Measurements from ENCODE around the gene HGFAC.

HGFAC gene

GRCh38 chr4:3443750-3444309, 2.1 kb downstream of the HGFAC start:
- no peak overlapping the region for H3K4me3 ChIP-seq (ENCODE audit: low read length in 2 of 2)
- no peak overlapping the region for H3K9ac ChIP-seq (ENCODE audit: low read length in 2 of 2)
- H3K4me1 ChIP-seq (ENCODE audit: control insufficient read depth, insufficient read depth, low read length), result peaks cover 2% of the 10 kb centered on the region

GRCh38 chr4:3444351-3445110, 2.8 kb downstream of the HGFAC start:
- no peaks in the 10 kb centered on the region for H3K27me3 ChIP-seq (ENCODE audit: control insufficient read depth in 1 of 2, insufficient read depth in 2 of 2, low read length in 2 of 2)
- H3K4me1 ChIP-seq (ENCODE audit: control insufficient read depth, insufficient read depth, low read length), result peaks cover 2% of the 10 kb centered on the region
- H3K4me3 ChIP-seq (ENCODE audit: low read length in 2 of 2), result no peak overlapping the region
- H3K36me3 ChIP-seq (ENCODE audit: control insufficient read depth in 2 of 2, insufficient read depth in 2 of 2, low read length in 2 of 2), result no peaks in the 10 kb centered on the region
- no peaks in the 10 kb centered on the region for H3K9me3 ChIP-seq (ENCODE audit: control insufficient read depth in 2 of 2, low read length in 2 of 2)
- no peak overlapping the region for H3K27ac ChIP-seq (ENCODE audit: low read length)
- no peak overlapping the region for H3K9ac ChIP-seq (ENCODE audit: low read length in 2 of 2)

More at GRCh38 chr4:3443750-3444309, 2.1 kb downstream of the HGFAC start:
- Histone ChIP-seq H3K9me3 (ENCODE audit: control insufficient read depth in 2 of 2, low read length in 2 of 2) (no peaks in the 10 kb centered on the region), H3K27ac (ENCODE audit: low read length) (no peak overlapping the region), H3K27me3 (ENCODE audit: control insufficient read depth in 1 of 2, insufficient read depth in 2 of 2, low read length in 2 of 2) (no peaks in the 10 kb centered on the region), H3K36me3 (ENCODE audit: control insufficient read depth in 2 of 2, insufficient read depth in 2 of 2, low read length in 2 of 2) (no peaks in the 10 kb centered on the region)

- peaks cover 2% of the 10 kb centered on the region for H3K4me1 ChIP-seq (ENCODE audit: control insufficient read depth, insufficient read depth, low read length)
- no peak overlapping the region for H3K9ac ChIP-seq (ENCODE audit: low read length in 2 of 2)
- H3K9me3 ChIP-seq (ENCODE audit: control insufficient read depth in 2 of 2, low read length in 2 of 2), result no peaks in the 10 kb centered on the region
- no peaks in the 10 kb centered on the region for H3K27me3 ChIP-seq (ENCODE audit: control insufficient read depth in 1 of 2, insufficient read depth in 2 of 2, low read length in 2 of 2)
- H3K27ac ChIP-seq (ENCODE audit: low read length), result no peak overlapping the region
- H3K4me3 ChIP-seq (ENCODE audit: low read length in 2 of 2), result no peak overlapping the region
- H3K36me3 ChIP-seq (ENCODE audit: control insufficient read depth in 2 of 2, insufficient read depth in 2 of 2, low read length in 2 of 2), result no peaks in the 10 kb centered on the region
Measured at GRCh38 chr4:3445111-3445820, 3.5 kb downstream of the HGFAC start.

GRCh38 chr4:3445829-3446545, 4.2 kb downstream of the HGFAC start:
- no peaks in the 10 kb centered on the region for H3K27me3 ChIP-seq (ENCODE audit: control insufficient read depth in 1 of 2, insufficient read depth in 2 of 2, low read length in 2 of 2)
- no peak overlapping the region for H3K27ac ChIP-seq (ENCODE audit: low read length)
- no peaks in the 10 kb centered on the region for H3K9me3 ChIP-seq (ENCODE audit: control insufficient read depth in 2 of 2, low read length in 2 of 2)
- H3K9ac ChIP-seq (ENCODE audit: low read length in 2 of 2), result no peak overlapping the region
- H3K4me3 ChIP-seq (ENCODE audit: low read length in 2 of 2), result no peak overlapping the region
- peaks cover 2% of the 10 kb centered on the region for H3K4me1 ChIP-seq (ENCODE audit: control insufficient read depth, insufficient read depth, low read length)
- no peaks in the 10 kb centered on the region for H3K36me3 ChIP-seq (ENCODE audit: control insufficient read depth in 2 of 2, insufficient read depth in 2 of 2, low read length in 2 of 2)

GRCh38 chr4:3446631-3447320, 5.0 kb downstream of the HGFAC start:
- no peaks in the 10 kb centered on the region for H3K36me3 ChIP-seq (ENCODE audit: control insufficient read depth in 2 of 2, insufficient read depth in 2 of 2, low read length in 2 of 2)
- no peaks in the 10 kb centered on the region for H3K27me3 ChIP-seq (ENCODE audit: control insufficient read depth in 1 of 2, insufficient read depth in 2 of 2, low read length in 2 of 2)
- H3K4me1 ChIP-seq (ENCODE audit: control insufficient read depth, insufficient read depth, low read length), result peaks cover 7% of the 10 kb centered on the region
- no peak overlapping the region for H3K4me3 ChIP-seq (ENCODE audit: low read length in 2 of 2)
- no peak overlapping the region for H3K9ac ChIP-seq (ENCODE audit: low read length in 2 of 2)
- no peak overlapping the region for H3K27ac ChIP-seq (ENCODE audit: low read length)
- H3K9me3 ChIP-seq (ENCODE audit: control insufficient read depth in 2 of 2, low read length in 2 of 2), result no peaks in the 10 kb centered on the region

DNA sequence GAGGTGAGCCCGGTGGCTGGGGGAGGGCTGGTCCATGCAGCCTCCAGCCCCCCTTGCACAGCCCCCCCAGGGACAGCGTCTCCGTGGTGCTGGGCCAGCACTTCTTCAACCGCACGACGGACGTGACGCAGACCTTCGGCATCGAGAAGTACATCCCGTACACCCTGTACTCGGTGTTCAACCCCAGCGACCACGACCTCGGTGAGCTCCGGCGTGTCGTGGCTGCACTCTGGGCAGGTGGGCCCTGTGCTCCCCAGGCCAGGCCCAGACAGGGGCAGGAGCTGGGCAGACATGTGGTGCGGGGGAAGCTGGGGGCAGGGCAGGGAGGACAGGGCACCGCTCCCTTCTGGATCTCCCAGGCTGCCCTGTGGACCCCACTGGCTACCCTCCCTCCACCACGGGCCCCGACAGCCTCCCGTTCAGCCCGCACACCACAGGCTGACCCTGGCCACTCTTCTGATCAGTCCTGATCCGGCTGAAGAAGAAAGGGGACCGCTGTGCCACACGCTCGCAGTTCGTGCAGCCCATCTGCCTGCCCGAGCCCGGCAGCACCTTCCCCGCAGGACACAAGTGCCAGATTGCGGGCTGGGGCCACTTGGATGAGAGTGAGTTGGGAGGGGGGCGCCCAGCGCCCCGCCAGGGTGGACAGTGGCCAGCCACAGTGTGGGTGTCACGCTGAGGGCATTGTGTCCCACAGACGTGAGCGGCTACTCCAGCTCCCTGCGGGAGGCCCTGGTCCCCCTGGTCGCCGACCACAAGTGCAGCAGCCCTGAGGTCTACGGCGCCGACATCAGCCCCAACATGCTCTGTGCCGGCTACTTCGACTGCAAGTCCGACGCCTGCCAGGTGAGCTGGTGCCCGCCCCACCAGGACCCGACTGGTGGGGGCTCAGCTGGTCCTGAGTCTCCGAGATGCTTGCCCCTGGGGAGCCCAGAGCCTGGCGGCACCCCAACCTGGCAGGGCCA, 5.9 kb downstream of the HGFAC start:
- Histone ChIP-seq H3K9ac (ENCODE audit: low read length in 2 of 2) (no peak overlapping the region), H3K9me3 (ENCODE audit: control insufficient read depth in 2 of 2, low read length in 2 of 2) (no peaks in the 10 kb centered on the region), H3K27ac (ENCODE audit: low read length) (no peak overlapping the region), H3K4me3 (ENCODE audit: low read length in 2 of 2) (no peak overlapping the region), H3K4me1 (ENCODE audit: control insufficient read depth, insufficient read depth, low read length) (peaks cover 12% of the 10 kb centered on the region), H3K27me3 (ENCODE audit: control insufficient read depth in 1 of 2, insufficient read depth in 2 of 2, low read length in 2 of 2) (no peaks in the 10 kb centered on the region), H3K36me3 (ENCODE audit: control insufficient read depth in 2 of 2, insufficient read depth in 2 of 2, low read length in 2 of 2) (no peaks in the 10 kb centered on the region)

GRCh38 chr4:3449047-3449573, 7.3 kb downstream of the HGFAC start:
- Histone ChIP-seq H3K9me3 (ENCODE audit: control insufficient read depth in 2 of 2, low read length in 2 of 2) (peaks cover 0 to under 1% of the 10 kb centered on the region in 2 donors), H3K4me3 (ENCODE audit: low read length in 2 of 2) (no peak overlapping the region), H3K36me3 (ENCODE audit: control insufficient read depth in 2 of 2, insufficient read depth in 2 of 2, low read length in 2 of 2) (no peaks in the 10 kb centered on the region), H3K27me3 (ENCODE audit: control insufficient read depth in 1 of 2, insufficient read depth in 2 of 2, low read length in 2 of 2) (no peaks in the 10 kb centered on the region), H3K27ac (ENCODE audit: low read length) (no peak overlapping the region), H3K4me1 (ENCODE audit: control insufficient read depth, insufficient read depth, low read length) (peaks cover 10% of the 10 kb centered on the region), H3K9ac (ENCODE audit: low read length in 2 of 2) (no peak overlapping the region)

DNA sequence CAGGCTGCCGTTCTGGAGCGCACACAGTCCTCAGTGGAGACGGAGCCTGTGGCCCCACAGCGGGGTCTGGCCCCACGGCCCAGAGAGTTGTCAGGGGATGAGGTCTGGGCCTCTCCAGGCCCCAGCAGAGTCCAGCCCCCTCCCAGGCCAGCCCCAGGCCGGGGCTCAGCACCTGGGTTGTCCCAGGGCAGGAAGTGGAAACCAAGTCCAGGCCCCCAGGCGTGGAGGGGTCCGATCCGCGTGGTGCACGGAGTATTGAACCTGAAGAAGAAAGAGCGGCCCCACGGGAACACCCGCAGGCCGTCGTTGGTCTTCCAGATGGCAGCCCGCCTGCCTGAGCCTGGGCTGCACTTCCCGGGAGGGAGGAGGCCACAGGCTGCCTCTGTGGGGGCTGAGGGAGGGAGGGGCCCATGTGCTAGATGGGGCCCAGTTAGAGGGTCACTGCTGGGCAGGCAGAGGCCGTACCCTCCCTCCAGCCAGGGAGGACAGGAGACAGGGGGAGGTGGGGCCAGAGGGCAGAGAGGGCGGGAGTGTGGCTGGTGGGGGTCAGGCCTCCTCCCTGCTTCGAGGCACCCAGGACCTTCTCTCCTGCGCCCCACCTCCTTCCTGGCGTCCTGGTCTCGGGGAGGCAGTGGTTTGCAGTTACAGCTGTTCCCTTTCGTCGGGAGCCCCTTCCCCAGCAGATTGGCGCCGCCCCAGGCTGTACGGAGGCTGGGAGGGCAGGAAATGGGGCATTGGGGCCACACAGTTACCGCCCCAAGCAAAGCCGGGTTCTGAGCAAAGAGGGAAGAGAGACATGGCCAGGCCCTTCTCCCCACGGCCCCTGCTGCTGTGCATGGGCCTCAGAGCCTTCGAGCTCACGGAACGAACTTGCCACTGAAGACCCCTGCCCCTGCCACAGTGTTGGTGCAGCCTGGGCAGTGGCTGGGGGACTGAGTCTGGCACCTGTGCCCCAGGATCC, 8.1 kb downstream of the HGFAC start:
- peaks cover 10% of the 10 kb centered on the region for H3K4me1 ChIP-seq (ENCODE audit: control insufficient read depth, insufficient read depth, low read length)
- no peaks in the 10 kb centered on the region for H3K27me3 ChIP-seq (ENCODE audit: control insufficient read depth in 1 of 2, insufficient read depth in 2 of 2, low read length in 2 of 2)

GRCh38 chr4:3450643-3451042, 8.9 kb downstream of the HGFAC start:
- Histone ChIP-seq H3K27ac (ENCODE audit: low read length) (no peak overlapping the region), H3K4me1 (ENCODE audit: control insufficient read depth, insufficient read depth, low read length) (peaks cover 10% of the 10 kb centered on the region), H3K9me3 (ENCODE audit: control insufficient read depth in 2 of 2, low read length in 2 of 2) (peaks cover 0 to 6% of the 10 kb centered on the region in 2 donors), H3K9ac (ENCODE audit: low read length in 2 of 2) (no peak overlapping the region), H3K4me3 (ENCODE audit: low read length in 2 of 2) (no peak overlapping the region), H3K27me3 (ENCODE audit: control insufficient read depth in 1 of 2, insufficient read depth in 2 of 2, low read length in 2 of 2) (no peaks in the 10 kb centered on the region), H3K36me3 (ENCODE audit: control insufficient read depth in 2 of 2, insufficient read depth in 2 of 2, low read length in 2 of 2) (no peaks in the 10 kb centered on the region)

More for the DNA sequence above, 8.1 kb downstream of the HGFAC start:
- Histone ChIP-seq H3K9me3 (ENCODE audit: control insufficient read depth in 2 of 2, low read length in 2 of 2) (peaks cover 0 to 6% of the 10 kb centered on the region in 2 donors), H3K27ac (ENCODE audit: low read length) (no peak overlapping the region), H3K4me3 (ENCODE audit: low read length in 2 of 2) (no peak overlapping the region), H3K9ac (ENCODE audit: low read length in 2 of 2) (no peak overlapping the region), H3K36me3 (ENCODE audit: control insufficient read depth in 2 of 2, insufficient read depth in 2 of 2, low read length in 2 of 2) (no peaks in the 10 kb centered on the region)

All from stomach smooth muscle (tissue), 2 donors.